ENCODE data around the gene VAX1. TPM values are rescaled to one million over a fixed set of nuclear protein-coding genes. Genes with fewer than 3 reads are reported as not detected.
"Not testable (repeated sequence)": the region's sequence is repeated elsewhere in the genome, so short reads cannot be mapped to it uniquely, and the experiment has no call there.

Gene VAX1
- total RNA-seq, 1 donor from 2014 or later, result not detected

DNA sequence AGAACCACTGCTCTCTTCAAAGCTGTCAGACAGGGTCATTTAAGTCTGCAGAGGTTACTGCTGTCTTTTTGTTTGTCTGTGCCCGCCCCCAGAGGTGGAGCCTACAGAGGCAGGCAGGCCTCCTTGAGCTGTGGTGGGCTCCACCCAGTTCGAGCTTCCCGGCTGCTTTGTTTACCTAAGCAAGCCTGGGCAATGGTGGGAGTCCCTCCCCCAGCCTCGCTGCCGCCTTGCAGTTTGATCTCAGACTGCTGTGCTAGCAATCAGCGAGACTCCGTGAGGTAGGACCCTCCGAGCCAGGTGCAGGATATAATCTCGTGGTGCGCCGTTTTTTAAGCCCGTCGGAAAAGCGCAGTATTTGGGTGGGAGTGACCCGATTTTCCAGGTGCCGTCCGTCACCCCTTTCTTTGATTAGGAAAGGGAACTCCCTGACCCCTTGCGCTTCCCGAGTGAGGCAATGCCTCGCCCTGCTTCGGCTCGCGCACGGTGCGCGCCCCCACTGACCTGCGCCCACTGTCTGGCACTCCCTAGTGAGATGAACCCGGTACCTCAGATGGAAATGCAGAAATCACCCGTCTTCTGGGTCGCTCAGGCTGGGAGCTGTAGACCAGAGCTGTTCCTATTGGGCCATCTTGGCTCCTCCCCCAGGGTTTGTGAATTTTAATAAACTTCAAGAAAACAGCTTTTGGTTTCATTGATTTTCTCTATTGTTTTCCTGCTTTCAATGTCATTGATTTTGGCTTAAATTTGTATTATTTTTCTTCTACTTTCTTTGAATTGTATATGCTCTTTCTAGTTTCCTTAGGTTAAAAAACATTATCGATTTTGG is 53.4 kb downstream of the VAX1 start:
- intact Hi-C loops (cut with micrococcal nuclease), result not testable (repeated sequence)

Other genes with a start within 250 kb of the VAX1 start
- 0.10 and 0.15 TPM in 2 replicates for gene SHTN1, start 133.1 kb downstream of the VAX1 start, total RNA-seq
- not detected in 2 replicates for gene KCNK18, start 59.2 kb upstream of the VAX1 start, total RNA-seq
- gene SLC18A2, start 102.8 kb upstream of the VAX1 start, total RNA-seq, result not detected in 2 replicates
- 16.9 and 17.0 TPM in 2 replicates for gene PDZD8, start 237.2 kb upstream of the VAX1 start, total RNA-seq